Sigmoid colon (tissue), 7 donors: ENCODE data around the gene E2F3. TPM values are rescaled to one million over a fixed set of nuclear protein-coding genes. Genes with fewer than 3 reads are reported as not detected.

Experiments
- DNase-seq: peaks from one replicate; pipeline ENCODE4 v3.0.0-alpha.2; 2019
- H3K27ac ChIP-seq, 4 donors: fragments of 200-600 bp; sonication (generic); one replicate each; pipeline ENCODE4 v1.5.1; 2016 to 2019; ENCODE audit warnings: mild to moderate bottlenecking in 1 of 4
- H3K27me3 ChIP-seq, 3 donors: fragments of 200-600 bp; sonication (generic); one replicate each; pipeline ENCODE4 v1.5.1; 2019; ENCODE audit warnings: mild to moderate bottlenecking in 1 of 3
- H3K36me3 ChIP-seq, 4 donors: fragments of 200-600 bp; sonication (generic); one replicate each; pipeline ENCODE4 v1.5.1; 2016 to 2019
- H3K4me1 ChIP-seq, 4 donors: fragments of 200-600 bp; sonication (generic); one replicate each; pipeline ENCODE4 v1.5.1; 2017 to 2019
- H3K4me3 ChIP-seq, 4 donors: fragments of 200-600 bp; sonication (generic); one replicate each; pipeline ENCODE4 v1.5.1; 2017 to 2019; ENCODE audit warnings: mild to moderate bottlenecking in 2 of 4, moderate library complexity in 1 of 4
- H3K9me3 ChIP-seq, 4 donors: fragments of 200-600 bp in 3 of 4; sonication (generic) in 3 of 4; one replicate each; pipeline versions ENCODE4 v1.5.1 to v1.6.1; 2013 to 2019
- CTCF ChIP-seq, 4 experiments: fragments of 450-650 bp in 3 of 4; fragments of 200-600 bp in 1 of 4; IDR thresholded peaks; one replicate each; pipeline ENCODE4 v1.5.1; 2016 to 2019; ENCODE audit warnings: antibody characterized with exemption in 4 of 4, mild to moderate bottlenecking in 3 of 4, moderate library complexity in 2 of 4
- EP300 ChIP-seq, 4 donors: sonication (generic); formaldehyde crosslinking; IDR thresholded peaks; one replicate each; pipeline ENCODE4 v1.6.1; 2017; ENCODE audit warnings: antibody characterized with exemption in 4 of 4
- POLR2A ChIP-seq, 2 donors: fragments of 450-650 bp; IDR thresholded peaks; one replicate each; pipeline ENCODE4 v1.6.1; 2016; ENCODE audit warnings: antibody characterized with exemption in 2 of 2, mild to moderate bottlenecking in 2 of 2, moderate library complexity in 2 of 2
- POLR2AphosphoS5 ChIP-seq, 4 donors: sonication (generic); formaldehyde crosslinking; IDR thresholded peaks; one replicate each; pipeline ENCODE4 v1.6.1; 2017; ENCODE audit warnings: antibody characterized with exemption in 4 of 4
- WGBS, 2 donors: extraction: QIAGEN DNeasy Blood & Tissue Kit; methylation state at CpG; one replicate each; pipeline ENCODE4 v1.1.7; 2013; 5-methylcytosine and 5-hydroxymethylcytosine counted together
- intact Hi-C: fragments of 100-400 bp; cut with DNase I; formaldehyde crosslinking; loops from one replicate; pipeline ENCODE4 v1.15.1; 2023
- polyA plus RNA-seq, 3 donors: library from polyadenylated mRNA; stranded (reverse); fragments of 200-250 nt; gene quantifications; one replicate each; pipeline ENCODE4 v1.2.3, GENCODE V29; 2013
- total RNA-seq, 4 donors: library from RNA; depleted of rRNA; stranded (reverse); fragments of >200 nt; gene quantifications; one replicate each; pipeline ENCODE4 v1.1.0, GENCODE V29; 2016
- donor health status: healthy with polysubstance abuse.
- donor health status: Bipolar disorder and iron deficiency.
- donor health status: healthy.

The E2F3 gene
- total and polyA plus RNA-seq, 7 donors: 2.5 to 6.9 (median 3.0) TPM

GRCh38 chr6:20533746-20534294, 132.1 kb downstream of the E2F3 start:
- Histone ChIP-seq H3K4me1 (peaks cover 0 to 28% (median 17%) of the 10 kb centered on the region in 4 donors), H3K9me3 (no peaks in the 10 kb centered on the region), H3K36me3 (no peaks in the 10 kb centered on the region), H3K27me3 (no peaks in the 10 kb centered on the region), H3K4me3 (peak overlapping the region; percentile 72 to 79 (median 78)), H3K27ac (peak overlapping the region; percentile 86 to 90 (median 88))
- intact Hi-C loops: loop anchor here (2.0 kb wide), 2 partner anchors 133 to 439 kb away; partner anchors contain the start of gene E2F3
- DNase-seq: no peak
- 46 to 50% methylated on average over 6 of the region's 6 CpGs for WGBS, 2 donors
- no peak for TF ChIP-seq POLR2A (IDR thresholded peaks at IDR 0.05)
- TF ChIP-seq EP300 (IDR thresholded peaks at IDR 0.05): peak in 1 of 4 donors; percentile 6

- intact Hi-C loops: loop anchor here (2.0 kb wide), 2 partner anchors 134 to 440 kb away; partner anchors contain the start of gene E2F3
These were observed 132.9 kb downstream of the E2F3 start, which contains the start of gene CDKAL1 for GRCh38 chr6:20534295-20535262. Gene CDKAL1 (plus strand): TSS chr6:20534457. CDS start chr6:20546351, 11,894 bp downstream.

GRCh38 chr6:20538131-20538662, 136.5 kb downstream of the E2F3 start:
- no peak for TF ChIP-seq POLR2AphosphoS5 (IDR thresholded peaks at IDR 0.05)
- no peak for TF ChIP-seq EP300 (IDR thresholded peaks at IDR 0.05)
- TF ChIP-seq CTCF (IDR thresholded peaks at IDR 0.05): no peak
- no peak for TF ChIP-seq POLR2A (IDR thresholded peaks at IDR 0.05)
- Histone ChIP-seq H3K4me3 (no peak overlapping the region), H3K27me3 (no peaks in the 10 kb centered on the region), H3K27ac (no peak overlapping the region), H3K36me3 (no peaks in the 10 kb centered on the region), H3K4me1 (peaks cover 0 to 34% (median 20%) of the 10 kb centered on the region in 4 donors), H3K9me3 (no peaks in the 10 kb centered on the region)
- 40 to 98% methylated on average over 1 of the region's 1 CpG for whole genome bisulfite sequencing, 2 donors
- DNase-seq: no peak
- intact Hi-C loops: no loop called here

More at GRCh38 chr6:20534295-20535262, 132.9 kb downstream of the E2F3 start, which contains the start of gene CDKAL1:
- no peaks in the 10 kb centered on the region for H3K36me3 ChIP-seq
- H3K4me1 ChIP-seq: peaks cover 0 to 27% (median 15%) of the 10 kb centered on the region in 4 donors
- H3K27ac ChIP-seq: peak within 1 kb of the TSS; percentile 86 to 90 (median 88)
- 0 to 1% methylated on average over 31 of the region's 31 CpGs for WGBS, 2 donors
- H3K9me3 ChIP-seq: no peaks in the 10 kb centered on the region
- no peaks in the 10 kb centered on the region for H3K27me3 ChIP-seq
- TF ChIP-seq POLR2AphosphoS5 (IDR thresholded peaks at IDR 0.05): peak; percentile 78 to 92 (median 83)
- TF ChIP-seq CTCF (IDR thresholded peaks at IDR 0.05): no peak
- TF ChIP-seq EP300 (IDR thresholded peaks at IDR 0.05): no peak
- TF ChIP-seq POLR2A (IDR thresholded peaks at IDR 0.05): peak in 1 of 2 donors; percentile 20
- DNase-seq: peak; percentile 95
- H3K4me3 ChIP-seq: peak within 1 kb of the TSS; percentile 72 to 79 (median 78)

GRCh38 chr6:20538907-20539306, 137.2 kb downstream of the E2F3 start:
- Histone ChIP-seq H3K4me1 (peaks cover 0 to 33% (median 20%) of the 10 kb centered on the region in 4 donors), H3K27ac (no peak overlapping the region), H3K9me3 (no peaks in the 10 kb centered on the region), H3K36me3 (no peaks in the 10 kb centered on the region), H3K4me3 (no peak overlapping the region), H3K27me3 (no peaks in the 10 kb centered on the region)
- no peak for TF ChIP-seq POLR2A (IDR thresholded peaks at IDR 0.05)
- no peak for TF ChIP-seq CTCF (IDR thresholded peaks at IDR 0.05)
- no peak for TF ChIP-seq POLR2AphosphoS5 (IDR thresholded peaks at IDR 0.05)
- no peak for TF ChIP-seq EP300 (IDR thresholded peaks at IDR 0.05)
- DNase-seq: no peak
- intact Hi-C loops: no loop called here
- WGBS, 2 donors: 86 to 93% methylated on average over 4 of the region's 4 CpGs
